Measurements from ENCODE around the gene WFDC6.

The WFDC6 gene

DNA sequence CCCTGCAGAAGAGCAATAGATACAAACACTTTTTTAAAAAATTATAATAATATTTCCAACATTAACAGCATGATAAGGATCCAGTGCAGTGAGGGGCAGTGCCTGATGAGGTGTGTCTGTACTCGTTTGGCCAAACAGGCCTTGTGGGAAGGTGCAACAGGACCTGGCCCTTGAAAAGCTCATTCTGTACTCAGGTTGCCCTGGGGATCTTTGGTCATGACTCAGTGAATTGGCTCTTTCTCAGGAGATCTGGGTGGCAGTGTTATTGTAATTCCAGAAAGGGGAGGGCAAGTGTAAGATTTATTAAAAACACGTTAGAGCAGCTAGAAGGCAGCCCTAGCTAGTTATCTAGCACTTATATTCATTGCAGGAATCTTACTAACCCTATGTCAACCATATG is 21.0 kb downstream of the WFDC6 start:
- no peak overlapping the region for H3K4me3 ChIP-seq (ENCODE audit: low read length)
- TF ChIP-seq, protein P1, sequence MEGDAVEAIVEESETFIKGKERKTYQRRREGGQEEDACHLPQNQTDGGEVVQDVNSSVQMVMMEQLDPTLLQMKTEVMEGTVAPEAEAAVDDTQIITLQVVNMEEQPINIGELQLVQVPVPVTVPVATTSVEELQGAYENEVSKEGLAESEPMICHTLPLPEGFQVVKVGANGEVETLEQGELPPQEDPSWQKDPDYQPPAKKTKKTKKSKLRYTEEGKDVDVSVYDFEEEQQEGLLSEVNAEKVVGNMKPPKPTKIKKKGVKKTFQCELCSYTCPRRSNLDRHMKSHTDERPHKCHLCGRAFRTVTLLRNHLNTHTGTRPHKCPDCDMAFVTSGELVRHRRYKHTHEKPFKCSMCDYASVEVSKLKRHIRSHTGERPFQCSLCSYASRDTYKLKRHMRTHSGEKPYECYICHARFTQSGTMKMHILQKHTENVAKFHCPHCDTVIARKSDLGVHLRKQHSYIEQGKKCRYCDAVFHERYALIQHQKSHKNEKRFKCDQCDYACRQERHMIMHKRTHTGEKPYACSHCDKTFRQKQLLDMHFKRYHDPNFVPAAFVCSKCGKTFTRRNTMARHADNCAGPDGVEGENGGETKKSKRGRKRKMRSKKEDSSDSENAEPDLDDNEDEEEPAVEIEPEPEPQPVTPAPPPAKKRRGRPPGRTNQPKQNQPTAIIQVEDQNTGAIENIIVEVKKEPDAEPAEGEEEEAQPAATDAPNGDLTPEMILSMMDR (conservative IDR thresholded peaks at IDR 0.05; ENCODE audit: low read length), result no peak
- DNase-seq (ENCODE audit: low read depth), result no peak

DNA sequence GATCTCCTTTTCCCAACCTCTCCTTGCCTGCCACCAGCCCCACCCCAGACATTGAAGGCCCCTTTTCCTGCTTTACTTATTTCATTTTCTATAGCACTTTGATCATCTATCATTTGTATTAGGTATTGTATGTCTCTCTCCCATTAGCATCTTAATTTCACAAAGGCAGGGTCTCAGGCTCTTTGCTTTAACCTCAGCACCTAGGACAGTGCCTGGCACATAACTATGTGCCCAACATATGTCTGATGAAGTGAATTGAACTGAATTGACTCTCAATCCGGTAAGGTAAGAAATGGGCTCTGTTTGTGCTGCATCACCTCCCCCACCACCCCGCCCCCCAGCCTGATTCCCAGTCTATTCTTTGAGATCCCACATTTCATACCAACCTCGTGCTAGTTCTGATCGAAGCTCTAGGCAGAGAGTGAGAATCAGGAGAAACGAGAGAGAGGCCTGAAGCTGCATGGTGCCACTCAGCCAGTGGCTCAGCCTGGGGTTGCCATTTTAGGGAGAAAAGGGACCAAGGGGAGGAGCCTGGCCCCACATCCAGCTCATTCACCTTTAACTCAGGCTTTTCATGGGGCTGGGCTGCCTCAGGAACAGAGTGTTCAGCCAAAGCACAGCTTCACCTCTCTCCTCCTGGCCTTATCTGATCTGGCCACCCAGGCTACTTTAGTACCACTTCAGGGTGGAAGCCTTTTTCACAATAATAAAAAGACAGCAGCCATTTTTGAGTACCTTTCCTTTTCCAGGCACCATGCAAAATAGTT is 24.0 kb downstream of the WFDC6 start, which contains the start of gene SPINT3:
SPINT3 (minus strand) TSS at position 476 of the 767 bp plus-strand sequence; CDS start at position 462, 14 bp downstream.
- TF ChIP-seq, protein P1 (conservative IDR thresholded peaks at IDR 0.05; ENCODE audit: low read length), result no peak
- no peak for DNase-seq (ENCODE audit: low read depth)
- H3K4me3 ChIP-seq (ENCODE audit: low read length), result no peak within 1 kb of the TSS

DNA sequence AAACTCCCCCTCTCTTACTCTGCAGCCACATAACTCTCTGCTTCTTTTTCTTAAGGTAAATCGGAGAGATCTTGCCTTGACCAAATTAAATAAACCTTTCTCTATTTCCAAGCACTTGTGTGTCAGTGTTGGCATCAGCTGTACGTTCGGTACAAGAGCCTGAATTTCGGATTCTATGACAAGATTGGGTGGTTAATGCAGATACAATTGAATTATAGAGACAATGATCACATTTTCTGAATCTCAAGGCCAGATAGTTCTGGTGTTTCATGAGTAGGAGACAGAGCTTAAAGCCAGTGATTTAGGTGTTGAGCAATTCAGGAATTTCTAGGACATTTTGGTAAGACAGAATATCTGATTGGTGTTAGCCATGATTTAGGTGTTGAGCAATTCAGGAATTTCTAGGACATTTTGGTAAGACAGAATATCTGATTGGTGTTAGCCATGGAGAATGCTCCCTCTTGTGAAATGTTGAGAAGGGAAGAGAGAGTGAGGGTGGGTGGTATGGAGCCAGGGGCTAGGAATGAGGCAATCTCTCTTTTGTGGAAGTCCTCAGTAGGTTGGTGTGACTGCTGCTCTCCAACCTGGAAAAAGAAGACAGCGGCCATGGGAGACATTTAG is 28.9 kb downstream of the WFDC6 start:
- TF ChIP-seq, protein P1 (conservative IDR thresholded peaks at IDR 0.05; ENCODE audit: low read length), result no peak
- no peak for DNase-seq (ENCODE audit: low read depth)
- H3K4me3 ChIP-seq (ENCODE audit: low read length), result no peak overlapping the region

DNA sequence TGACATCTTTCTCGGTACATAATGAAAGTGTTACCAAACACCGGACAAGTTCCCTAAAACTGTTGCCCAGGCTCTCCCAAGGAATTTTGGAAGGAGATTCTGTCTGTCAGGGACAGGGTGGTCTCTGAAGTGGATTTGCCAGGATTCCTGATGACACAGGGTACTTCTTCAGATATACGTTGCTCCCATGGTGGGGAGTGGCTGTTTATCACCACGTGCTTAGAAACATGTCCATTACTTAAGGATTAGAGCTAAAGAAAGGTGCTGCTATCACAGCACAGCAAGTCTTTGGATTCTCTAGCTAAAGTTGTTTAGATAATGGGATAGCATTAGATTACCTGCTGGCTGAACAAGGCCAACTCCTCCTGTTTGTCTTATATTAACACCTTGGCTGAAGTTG is 30.2 kb downstream of the WFDC6 start:
- TF ChIP-seq, protein P1 (conservative IDR thresholded peaks at IDR 0.05; ENCODE audit: low read length), result no peak
- no peak for DNase-seq (ENCODE audit: low read depth)
- H3K4me3 ChIP-seq (ENCODE audit: low read length), result no peak overlapping the region

DNA sequence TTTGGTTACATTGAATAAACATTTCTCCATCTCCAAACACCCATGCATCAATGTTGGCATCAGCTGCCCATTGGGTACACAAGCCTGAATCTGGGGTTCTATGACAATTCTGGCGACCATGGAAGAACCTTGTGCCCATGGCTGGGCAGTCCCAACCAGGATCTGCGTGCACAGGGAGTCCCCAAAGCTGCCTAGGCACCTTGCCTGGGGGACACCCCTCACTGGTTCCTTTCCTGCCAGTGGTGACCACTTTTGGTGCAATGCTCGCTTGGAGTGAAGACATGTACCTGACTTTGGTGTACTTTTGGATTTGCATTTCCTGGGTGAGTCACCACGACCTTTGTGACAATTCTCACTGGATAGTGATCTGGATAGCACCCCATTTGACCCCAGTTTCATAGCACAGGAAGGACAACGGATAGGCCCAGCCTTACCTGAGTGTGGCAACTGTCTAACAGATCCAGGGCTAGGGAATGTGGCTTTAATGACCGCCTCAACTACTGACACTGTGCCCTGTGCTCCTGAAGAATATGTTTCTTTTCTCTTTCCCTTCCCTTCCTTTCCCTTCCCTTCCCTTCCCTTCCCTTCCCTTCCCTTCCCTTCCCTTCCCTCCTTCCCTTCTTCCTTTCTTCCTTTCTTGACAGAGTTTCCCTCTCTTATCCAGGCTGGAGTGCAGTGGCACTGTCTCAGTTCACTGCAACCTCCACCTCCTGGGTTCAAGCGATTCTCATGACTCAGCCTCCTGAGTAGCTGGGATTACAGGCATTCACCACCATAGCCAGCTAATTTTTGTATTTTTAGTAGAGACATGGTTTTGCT is 31.0 kb downstream of the WFDC6 start:
- DNase-seq (ENCODE audit: low read depth), result no peak
- H3K4me3 ChIP-seq (ENCODE audit: low read length), result no peak overlapping the region
- TF ChIP-seq, protein P1 (conservative IDR thresholded peaks at IDR 0.05; ENCODE audit: low read length), result no peak

DNA sequence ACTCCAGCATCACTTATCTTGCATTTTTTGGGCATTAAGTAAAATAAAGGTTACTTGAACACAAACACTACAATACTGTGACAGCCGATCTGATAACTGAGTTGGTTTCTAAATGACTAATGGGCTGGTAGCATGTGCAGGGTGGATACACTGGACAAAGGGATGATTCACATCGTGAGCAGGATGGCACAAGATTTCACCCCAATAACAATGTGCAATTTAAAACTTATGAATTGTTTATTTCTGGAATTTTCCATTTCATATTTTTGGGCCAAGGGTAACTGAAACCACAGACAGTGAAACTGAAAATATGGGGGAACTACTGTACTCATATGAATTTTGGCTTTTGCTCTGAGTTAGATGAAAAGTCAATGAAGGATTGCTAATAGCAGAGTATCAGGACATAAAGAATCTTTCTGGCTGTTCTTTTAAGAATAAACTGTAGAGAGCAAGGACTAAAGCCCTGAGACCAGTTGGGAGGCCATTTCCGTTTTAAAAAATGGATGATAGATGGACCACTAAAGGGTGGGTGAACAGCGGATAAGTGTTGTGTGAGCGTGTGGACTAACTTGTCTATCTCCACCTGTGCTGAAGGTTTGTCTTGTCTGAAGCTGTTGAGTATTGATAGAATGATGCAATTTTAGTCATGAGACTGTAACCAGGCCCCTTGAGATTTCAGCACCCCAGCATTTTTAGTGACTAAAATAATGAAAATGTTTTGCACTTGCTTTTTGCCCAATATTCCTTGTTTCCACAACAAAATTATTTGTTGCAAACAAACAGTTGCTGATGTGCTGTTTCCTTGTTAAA is 32.1 kb downstream of the WFDC6 start:
- TF ChIP-seq, protein P1 (conservative IDR thresholded peaks at IDR 0.05; ENCODE audit: low read length), result no peak
- no peak for DNase-seq (ENCODE audit: low read depth)
- H3K4me3 ChIP-seq (ENCODE audit: low read length), result no peak overlapping the region
